GM18502 (cell line): Measurements from ENCODE around the gene IFT122.

Experiments used
- ATAC-seq: cut with Tn5 transposase; IDR thresholded peaks from one replicate; pipeline ENCODE4 v1.9.1; 2021; ENCODE audit warnings: mild to moderate bottlenecking; ENCODE audit not compliant: unreplicated experiment, poor library complexity

The IFT122 gene

GRCh38 chr3:129565902-129566301, 125.9 kb downstream of the IFT122 start:
- ATAC-seq: no peak

- ATAC-seq: no peak
Measured at GRCh38 chr3:129567176-129567705, 127.2 kb downstream of the IFT122 start.

GRCh38 chr3:129567939-129568338, 127.9 kb downstream of the IFT122 start:
- no peak for ATAC-seq

GRCh38 chr3:129569856-129570255, 129.8 kb downstream of the IFT122 start:
- ATAC-seq: no peak
